ENCODE data around the gene DCTN1.

Gene DCTN1

GRCh38 chr2:74414441-74414840 is 34.3 kb upstream of the DCTN1 start:
- in situ Hi-C loops (cut with MboI; ENCODE audit: low sequenced_read_pairs) = no loop called here

GRCh38 chr2:74413001-74413698 is 33.0 kb upstream of the DCTN1 start:
- in situ Hi-C loops (cut with MboI; ENCODE audit: low sequenced_read_pairs) = no loop called here

GRCh38 chr2:74407682-74408081 is 27.6 kb upstream of the DCTN1 start:
- in situ Hi-C loops (cut with MboI; ENCODE audit: low sequenced_read_pairs) = no loop called here

GRCh38 chr2:74406035-74406434 is 25.9 kb upstream of the DCTN1 start:
- in situ Hi-C loops (cut with MboI; ENCODE audit: low sequenced_read_pairs) = no loop called here

- in situ Hi-C loops (cut with MboI; ENCODE audit: low sequenced_read_pairs) = no loop called here
These were observed 21.8 kb upstream of the DCTN1 start for GRCh38 chr2:74401891-74402290.

GRCh38 chr2:74399785-74400184 is 19.7 kb upstream of the DCTN1 start:
- in situ Hi-C loops (cut with MboI; ENCODE audit: low sequenced_read_pairs) = no loop called here

- in situ Hi-C loops (cut with MboI; ENCODE audit: low sequenced_read_pairs) = no loop called here
These were observed 16.0 kb upstream of the DCTN1 start for GRCh38 chr2:74396149-74396548.

GRCh38 chr2:74393525-74393924 is 13.4 kb upstream of the DCTN1 start:
- in situ Hi-C loops (cut with MboI; ENCODE audit: low sequenced_read_pairs) = no loop called here

GRCh38 chr2:74392449-74392743 is 12.3 kb upstream of the DCTN1 start:
- in situ Hi-C loops (cut with MboI; ENCODE audit: low sequenced_read_pairs) = no loop called here

GRCh38 chr2:74391580-74392448 is 11.7 kb upstream of the DCTN1 start:
- in situ Hi-C loops (cut with MboI; ENCODE audit: low sequenced_read_pairs) = no loop called here

- in situ Hi-C loops (cut with MboI; ENCODE audit: low sequenced_read_pairs) = no loop called here
These were observed 11.1 kb upstream of the DCTN1 start for GRCh38 chr2:74391209-74391579.

- in situ Hi-C loops (cut with MboI; ENCODE audit: low sequenced_read_pairs) = no loop called here
These were observed 10.5 kb upstream of the DCTN1 start for GRCh38 chr2:74390606-74391005.

GRCh38 chr2:74387346-74387745 is 7.2 kb upstream of the DCTN1 start:
- in situ Hi-C loops (cut with MboI; ENCODE audit: low sequenced_read_pairs) = no loop called here

- in situ Hi-C loops (cut with MboI; ENCODE audit: low sequenced_read_pairs) = no loop called here
These were observed 5.3 kb upstream of the DCTN1 start for GRCh38 chr2:74385396-74385795.

GRCh38 chr2:74384051-74384450 is 3.9 kb upstream of the DCTN1 start:
- in situ Hi-C loops (cut with MboI; ENCODE audit: low sequenced_read_pairs) = no loop called here

- in situ Hi-C loops (cut with MboI; ENCODE audit: low sequenced_read_pairs) = no loop called here
These were observed 3.1 kb upstream of the DCTN1 start for GRCh38 chr2:74383254-74383653.

- in situ Hi-C loops (cut with MboI; ENCODE audit: low sequenced_read_pairs) = no loop called here
These were observed 1.6 kb upstream of the DCTN1 start for GRCh38 chr2:74381751-74382150.

GRCh38 chr2:74378007-74378406 is 2.1 kb downstream of the DCTN1 start:
- in situ Hi-C loops (cut with MboI; ENCODE audit: low sequenced_read_pairs) = no loop called here

GRCh38 chr2:74375838-74376237 is 4.3 kb downstream of the DCTN1 start:
- in situ Hi-C loops (cut with MboI; ENCODE audit: low sequenced_read_pairs) = no loop called here

- in situ Hi-C loops (cut with MboI; ENCODE audit: low sequenced_read_pairs) = no loop called here
These were observed 5.5 kb downstream of the DCTN1 start for GRCh38 chr2:74374509-74375205.

GRCh38 chr2:74373985-74374384 is 6.1 kb downstream of the DCTN1 start:
- in situ Hi-C loops (cut with MboI; ENCODE audit: low sequenced_read_pairs) = no loop called here

GRCh38 chr2:74373221-74373676 is 6.9 kb downstream of the DCTN1 start:
- in situ Hi-C loops (cut with MboI; ENCODE audit: low sequenced_read_pairs) = no loop called here
